Motor neuron (in vitro differentiated cells): ENCODE measurements around the gene RBPJL. TPM values are rescaled to one million over a fixed set of nuclear protein-coding genes. Genes with fewer than 3 reads are reported as not detected.

Experiments
- ATAC-seq, 8 experiments: fragments of 200-7000 bp; cut with Tn5 transposase; replicated peaks in 6 of 8; 2 replicates each; pipeline ENCODE4 v1.8.0; 2021; ENCODE audit warnings: mild to moderate bottlenecking in 8 of 8, moderate library complexity in 8 of 8
- H3K27ac ChIP-seq, 2 donors: fragments of 250-450 bp; sonication (Bioruptor Pico); 2 replicates each; pipeline ENCODE4 v1.9.0; 2021; ENCODE audit warnings: antibody characterized with exemption in 2 of 2, mild to moderate bottlenecking in 2 of 2, moderate library complexity in 1 of 2
- H3K4me1 ChIP-seq, 2 donors: fragments of 250-450 bp; sonication (Bioruptor Pico); replicated peaks in 1 of 2; 2 replicates each; pipeline ENCODE4 v1.6.1; 2021; ENCODE audit warnings: antibody characterized with exemption in 2 of 2, mild to moderate bottlenecking in 2 of 2, moderate library complexity in 1 of 2
- H3K4me3 ChIP-seq, 5 donors: fragments of 250-450 bp; sonication (Bioruptor Pico); 2 replicates each; pipeline ENCODE4 v1.9.0; 2021; ENCODE audit warnings: antibody characterized with exemption in 5 of 5, mild to moderate bottlenecking in 5 of 5, moderate library complexity in 4 of 5
- WGBS, 10 experiments: fragments of 450-650 bp; shearing (Covaris generic); methylation state at CpG; one replicate each; pipeline ENCODE4 v1.0.0; 2022; 5-methylcytosine and 5-hydroxymethylcytosine counted together
- in situ Hi-C, 9 experiments: fragments of 400-800 bp; cut with MboI; loops; one replicate each; pipeline ENCODE4 v1.15.0; 2021; ENCODE audit warnings: low sequenced_read_pairs in 9 of 9, low pct_unique_long_range_greater_than_20kb in 2 of 9; ENCODE audit not compliant: unreplicated experiment in 9 of 9
- total RNA-seq, 8 experiments: library from RNA; unstranded; fragments of 300-600 nt; gene quantifications; 2 replicates each; pipeline versions ENCODE4 v1.2.3 to v1.2.4, GENCODE V29; 2022

RBPJL gene
- total RNA-seq, 8 experiments from 2014 or later, result 0.62 TPM; not detected in 7

DNA sequence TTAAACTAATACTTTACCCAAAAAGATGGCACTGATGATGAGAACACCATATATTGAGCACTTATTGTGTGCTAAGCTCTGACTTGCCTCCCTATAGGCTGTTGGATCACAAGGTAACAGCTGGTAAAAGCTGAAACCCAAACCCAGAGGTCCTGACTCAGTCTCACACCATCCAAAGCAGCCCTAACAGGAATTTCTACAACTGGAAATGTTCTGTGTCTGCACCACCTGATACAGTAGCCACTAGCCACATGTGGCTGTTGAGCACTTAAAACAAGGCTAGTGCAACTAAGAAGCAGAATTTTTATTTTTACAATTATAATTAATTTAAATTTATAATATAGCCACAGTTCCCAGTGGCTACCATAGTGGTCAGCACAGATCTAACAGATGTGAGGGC lies 17.1 kb downstream of the RBPJL start:
- Histone ChIP-seq H3K4me1 (peaks cover 6 to 11% of the 10 kb centered on the region in 2 donors), H3K27ac (no peak overlapping the region), H3K4me3 (no peak overlapping the region)
- in situ Hi-C loops, result loop anchor here in 3 of 9 experiments (25.0 kb wide), 2 partner anchors 114 to 439 kb away; no protein-coding TSS in a partner anchor
- ATAC-seq, result peak in 3 of 8 experiments; percentile 6 to 10 (median 8)

DNA sequence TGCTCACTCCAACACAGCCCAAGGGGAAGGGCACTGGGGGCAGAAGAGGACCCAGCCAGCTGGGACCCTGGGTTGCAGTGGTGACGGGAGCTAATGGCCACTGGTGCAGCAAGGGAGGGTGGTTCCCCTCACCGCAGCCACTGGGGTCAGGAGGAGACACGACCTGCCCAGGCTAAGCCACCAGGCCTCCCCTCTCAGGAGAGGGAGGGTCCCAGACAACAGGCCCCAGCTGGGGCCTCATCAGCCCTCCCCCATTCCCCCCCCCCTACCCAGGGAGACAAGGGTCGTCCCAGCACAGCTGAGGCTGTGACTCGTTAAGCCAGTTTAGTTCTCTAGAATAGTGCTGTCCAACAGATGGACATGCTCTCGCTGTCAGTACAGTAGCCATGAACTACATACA lies 18.7 kb downstream of the RBPJL start:
- no peak overlapping the region for H3K4me3 ChIP-seq
- H3K27ac ChIP-seq, result peak overlapping the region in 1 of 2 donors; percentile 69
- in situ Hi-C loops, result no loop called here
- peak in 5 of 8 experiments; percentile 60 to 79 (median 73) for ATAC-seq
- 80% methylated on average over 2 of the region's 6 CpGs; no CpG with 5 or more reads in 9 of the 10 experiments for WGBS, 10 experiments
- H3K4me1 ChIP-seq, result peaks cover 6 to 11% of the 10 kb centered on the region in 2 donors

DNA sequence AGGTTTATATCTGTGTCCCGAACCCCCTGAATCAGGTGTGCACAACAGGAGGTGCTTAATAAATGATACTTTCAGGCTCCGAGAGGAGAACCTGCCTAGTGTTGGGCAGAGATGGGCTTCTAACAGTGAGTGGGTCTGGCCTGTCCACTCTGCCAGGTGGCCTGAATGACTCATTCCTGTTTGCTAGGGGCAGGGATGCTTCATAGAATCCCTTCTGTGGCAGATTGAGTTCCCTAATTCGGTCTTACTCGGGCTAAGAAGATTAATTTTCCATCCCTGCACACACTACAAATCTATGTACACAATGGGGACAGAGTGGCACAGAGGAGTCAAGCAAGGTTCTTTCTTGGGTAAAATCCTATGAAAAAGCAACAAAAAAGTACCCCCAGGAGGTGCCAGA lies 21.8 kb downstream of the RBPJL start:
- no peak overlapping the region for H3K27ac ChIP-seq
- ATAC-seq, result peak in 2 of 8 experiments; percentile 40 to 54
- WGBS, 10 experiments, result 60 to 100% (median 90%) methylated on average over 1 to 4 of the region's 4 CpGs; no CpG with 5 or more reads in 3 of the 10 experiments
- H3K4me3 ChIP-seq, result no peak overlapping the region
- in situ Hi-C loops, result no loop called here
- H3K4me1 ChIP-seq, result peaks cover 6 to 11% of the 10 kb centered on the region in 2 donors

DNA sequence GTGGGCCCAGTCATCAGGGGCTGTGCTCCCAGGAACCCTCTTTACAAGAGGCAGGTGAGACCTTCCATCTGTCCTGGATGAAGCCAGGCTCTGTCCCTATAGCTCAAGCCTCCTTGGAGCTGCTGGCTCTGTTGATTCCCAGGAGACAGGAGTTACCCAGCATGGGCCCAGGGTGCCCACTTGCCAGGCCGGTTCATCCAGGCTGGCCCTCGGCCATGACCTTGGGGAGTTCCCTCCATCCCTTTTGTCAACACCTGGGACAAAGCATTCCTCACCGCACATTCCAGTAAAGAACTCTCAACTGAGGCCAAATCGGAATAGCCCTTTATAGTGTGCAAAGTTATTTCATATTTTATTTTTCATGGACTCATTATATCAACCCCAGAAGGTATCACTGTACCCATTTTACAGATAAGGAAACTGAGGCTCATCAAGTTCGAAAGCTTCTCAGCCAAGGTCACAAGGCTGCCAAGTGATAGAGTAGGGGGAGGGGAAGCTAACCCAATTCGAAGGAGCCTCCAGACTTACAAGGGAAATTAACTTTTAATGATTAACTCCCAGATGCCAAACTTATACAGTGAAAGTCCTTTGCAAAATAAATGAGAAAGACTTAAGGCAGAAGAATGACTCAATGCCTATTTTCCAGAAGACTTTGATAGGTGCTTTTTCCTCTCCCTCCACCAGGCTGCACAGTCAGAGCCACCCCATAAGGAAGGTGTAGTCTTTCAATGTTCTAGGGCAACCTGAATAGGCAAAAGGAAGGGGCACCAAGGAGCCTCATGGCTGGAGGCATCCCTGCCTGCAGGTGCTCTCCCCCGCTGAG lies 23.1 kb downstream of the RBPJL start:
- ATAC-seq, result no peak
- H3K27ac ChIP-seq, result no peak overlapping the region
- in situ Hi-C loops, result no loop called here
- H3K4me3 ChIP-seq, result no peak overlapping the region
- peaks cover 6 to 11% of the 10 kb centered on the region in 2 donors for H3K4me1 ChIP-seq
- WGBS, 10 experiments, result 64 to 100% (median 77%) methylated on average over 1 to 6 of the region's 7 CpGs

DNA sequence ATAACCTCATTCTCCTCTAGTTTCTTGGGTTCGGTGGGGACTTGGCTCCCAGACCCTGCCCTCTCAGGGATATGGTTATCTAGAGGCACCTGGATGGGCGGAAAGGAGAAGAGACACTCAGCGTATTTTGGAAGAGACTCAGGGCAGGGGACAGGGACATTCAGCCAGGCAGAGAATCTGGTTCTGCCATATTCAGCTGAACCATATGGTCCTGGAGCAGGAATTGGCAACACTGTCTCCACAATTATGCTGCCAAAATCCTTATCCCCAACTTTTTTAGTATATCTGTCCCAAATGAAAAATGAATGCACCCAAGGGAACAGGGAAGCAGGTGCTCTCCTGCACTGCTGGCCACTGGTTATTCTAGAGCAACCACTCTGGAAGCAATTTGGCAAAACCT lies 23.8 kb downstream of the RBPJL start:
- in situ Hi-C loops, result no loop called here
- H3K4me3 ChIP-seq, result no peak overlapping the region
- no peak for ATAC-seq
- peaks cover 4 to 5% of the 10 kb centered on the region in 2 donors for H3K4me1 ChIP-seq
- WGBS, 10 experiments, result 83 to 100% (median 88%) methylated on average over 1 to 2 of the region's 3 CpGs; no CpG with 5 or more reads in 3 of the 10 experiments
- H3K27ac ChIP-seq, result no peak overlapping the region

DNA sequence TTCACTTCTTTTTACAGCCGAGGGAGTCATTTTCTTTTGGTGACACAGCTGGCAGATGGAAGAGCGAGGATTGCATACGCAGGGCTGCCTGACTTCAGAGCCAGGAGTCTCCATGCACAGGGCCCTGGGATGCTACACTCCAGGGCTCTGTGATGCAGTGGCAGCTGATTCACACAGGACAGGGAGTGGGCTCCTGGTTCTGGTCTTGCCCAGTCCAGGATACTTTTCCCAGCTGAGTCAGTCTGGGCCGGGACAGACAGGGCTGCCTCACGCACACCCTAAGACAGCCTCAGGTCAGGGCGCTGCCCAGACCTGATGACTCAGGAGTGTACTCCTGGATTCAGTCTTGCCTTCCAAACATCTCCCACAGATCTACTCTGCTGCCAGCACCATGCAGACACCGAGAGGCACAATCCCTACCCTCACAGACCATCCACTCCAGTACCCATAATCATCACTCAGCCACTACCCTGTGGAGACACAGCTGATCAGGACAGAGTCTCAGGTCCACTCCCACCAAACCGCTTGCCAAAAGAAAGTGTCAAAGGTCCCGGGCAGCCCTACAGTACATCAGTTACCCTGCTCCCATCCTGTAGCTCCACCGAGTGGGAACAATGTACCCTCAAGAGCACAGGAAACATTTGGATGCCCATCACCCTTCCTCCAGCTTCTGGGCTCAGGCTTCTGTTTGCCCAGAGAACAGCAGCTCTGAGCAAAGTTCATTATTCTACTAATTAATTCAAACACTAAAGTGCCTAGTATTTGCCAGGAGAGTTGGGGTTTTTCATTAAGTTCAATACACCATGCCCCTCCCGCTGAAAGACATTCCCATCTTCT lies 30.1 kb downstream of the RBPJL start:
- Histone ChIP-seq H3K27ac (no peak overlapping the region), H3K4me3 (no peak overlapping the region), H3K4me1 (peaks cover under 1 to 11% of the 10 kb centered on the region in 2 donors)
- in situ Hi-C loops, result no loop called here
- 10 to 100% (median 58%) methylated on average over 2 to 3 of the region's 11 CpGs; no CpG with 5 or more reads in 5 of the 10 experiments for WGBS, 10 experiments
- ATAC-seq, result peak; percentile 74 to 95 (median 83)

DNA sequence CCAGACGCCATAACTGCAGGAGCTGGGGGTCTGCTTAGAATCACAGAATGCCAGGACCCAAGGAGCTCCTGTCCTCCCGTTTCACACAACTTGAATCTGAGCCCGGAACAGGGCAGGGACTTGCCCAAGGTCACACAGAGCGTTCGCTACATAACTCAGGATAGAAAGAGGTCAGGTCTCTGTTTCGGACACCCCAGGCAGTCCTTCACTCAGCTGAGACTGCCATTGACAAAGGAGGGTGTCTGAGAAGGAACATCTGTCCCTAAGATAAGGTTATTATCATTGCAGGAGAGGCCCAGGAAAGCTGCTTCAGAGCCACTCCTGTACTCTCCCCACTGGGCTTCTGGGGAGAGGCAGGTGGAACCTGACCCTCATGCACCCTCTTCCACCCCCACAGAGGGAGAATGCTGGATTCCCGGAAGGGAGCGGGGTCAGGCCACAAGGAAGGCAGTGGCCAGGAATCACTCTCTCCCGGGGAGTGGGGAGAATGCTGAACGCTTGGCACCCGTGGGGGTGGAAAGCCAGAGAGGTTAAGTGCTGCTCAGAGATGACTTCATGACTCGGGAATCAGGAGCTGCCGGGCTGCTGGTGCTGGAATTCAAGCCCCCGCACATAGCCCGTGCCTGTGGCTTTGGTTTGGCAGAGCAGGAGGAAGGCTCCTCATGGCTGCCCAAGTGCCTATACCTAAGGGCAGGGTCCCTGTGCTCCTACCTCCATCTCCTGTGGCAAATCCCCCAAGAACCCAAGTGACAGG lies 30.9 kb downstream of the RBPJL start:
- no peak overlapping the region for H3K4me3 ChIP-seq
- H3K27ac ChIP-seq, result no peak overlapping the region
- WGBS, 10 experiments, result 19 to 77% (median 60%) methylated on average over 2 to 12 of the region's 15 CpGs; no CpG with 5 or more reads in 4 of the 10 experiments
- peaks cover 8 to 19% of the 10 kb centered on the region in 2 donors for H3K4me1 ChIP-seq
- ATAC-seq, result peak in 5 of 8 experiments; percentile 3 to 41 (median 12)
- in situ Hi-C loops, result no loop called here

DNA sequence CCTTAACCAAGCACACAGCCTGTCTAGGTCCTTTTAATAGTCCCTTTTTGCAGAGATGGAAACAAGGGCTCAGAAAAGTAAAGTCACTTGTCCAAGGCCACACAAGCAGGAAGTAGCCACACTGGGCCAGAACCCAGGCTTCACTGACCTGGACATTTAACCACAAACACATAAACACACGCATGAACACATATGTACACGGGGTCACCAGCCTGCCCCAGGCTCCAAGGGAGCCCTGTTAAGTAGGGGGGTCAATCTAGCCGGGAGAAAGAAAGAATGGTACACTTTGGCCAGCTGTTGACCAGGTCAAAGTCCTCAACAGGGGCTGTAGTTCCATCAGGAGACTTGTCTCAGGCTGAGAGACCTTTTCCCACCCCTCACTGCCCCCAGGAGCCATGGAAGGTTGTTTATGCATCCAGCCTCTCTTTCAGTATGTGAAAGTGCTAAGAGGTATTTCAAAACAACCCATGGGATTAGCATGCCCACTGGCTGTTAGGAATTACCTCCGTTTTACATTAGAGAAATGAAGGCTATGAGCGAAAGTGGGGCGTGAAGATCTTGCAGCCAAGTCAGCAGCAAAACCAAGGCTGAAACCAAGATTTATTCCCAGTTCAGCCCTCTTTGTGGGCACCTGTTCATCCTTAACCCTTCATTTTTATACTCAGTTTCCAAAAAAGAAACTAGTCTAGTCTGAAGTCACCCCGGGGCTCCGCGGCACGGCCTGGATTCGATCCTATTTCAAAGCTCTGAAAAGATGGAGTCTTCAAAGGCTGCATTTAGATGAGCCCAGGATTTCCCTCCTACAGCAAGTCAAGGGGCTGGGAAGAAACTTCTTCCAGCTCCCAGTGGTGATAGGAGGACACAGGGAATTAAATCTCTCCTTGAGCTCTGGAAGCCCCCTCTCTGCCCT lies 31.7 kb downstream of the RBPJL start:
- peaks cover 12 to 27% of the 10 kb centered on the region in 2 donors for H3K4me1 ChIP-seq
- no peak overlapping the region for H3K4me3 ChIP-seq
- in situ Hi-C loops, result no loop called here
- WGBS, 10 experiments, result 33 to 95% (median 83%) methylated on average over 1 to 10 of the region's 11 CpGs; no CpG with 5 or more reads in 1 of the 10 experiments
- H3K27ac ChIP-seq, result no peak overlapping the region
- peak in 1 of 8 experiments; percentile 3 for ATAC-seq

DNA sequence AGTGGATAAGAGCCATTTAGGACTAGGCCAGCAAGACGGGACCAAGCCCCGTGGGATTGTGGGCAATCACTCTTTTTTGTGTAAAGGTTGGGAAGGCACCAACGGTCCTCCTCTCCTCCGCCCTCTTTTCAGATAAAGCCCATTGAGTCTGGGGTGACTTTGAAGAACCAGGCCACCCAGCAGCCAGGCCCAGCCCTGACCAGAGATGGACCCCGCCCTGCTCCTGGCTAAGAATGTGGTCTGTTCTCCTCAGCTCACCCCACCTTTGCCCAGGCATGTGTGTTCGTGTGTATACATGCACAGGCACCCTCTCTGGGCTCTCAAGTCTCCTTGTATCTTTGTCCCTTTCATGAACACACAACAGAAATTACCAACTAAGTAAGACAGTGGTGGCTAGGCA lies 32.4 kb downstream of the RBPJL start:
- H3K4me3 ChIP-seq, result no peak overlapping the region
- WGBS, 10 experiments, result 61 to 93% (median 85%) methylated on average over 1 to 3 of the region's 6 CpGs; no CpG with 5 or more reads in 6 of the 10 experiments
- no peak for ATAC-seq
- H3K4me1 ChIP-seq, result peaks cover 12 to 29% of the 10 kb centered on the region in 2 donors
- in situ Hi-C loops, result no loop called here
- no peak overlapping the region for H3K27ac ChIP-seq

DNA sequence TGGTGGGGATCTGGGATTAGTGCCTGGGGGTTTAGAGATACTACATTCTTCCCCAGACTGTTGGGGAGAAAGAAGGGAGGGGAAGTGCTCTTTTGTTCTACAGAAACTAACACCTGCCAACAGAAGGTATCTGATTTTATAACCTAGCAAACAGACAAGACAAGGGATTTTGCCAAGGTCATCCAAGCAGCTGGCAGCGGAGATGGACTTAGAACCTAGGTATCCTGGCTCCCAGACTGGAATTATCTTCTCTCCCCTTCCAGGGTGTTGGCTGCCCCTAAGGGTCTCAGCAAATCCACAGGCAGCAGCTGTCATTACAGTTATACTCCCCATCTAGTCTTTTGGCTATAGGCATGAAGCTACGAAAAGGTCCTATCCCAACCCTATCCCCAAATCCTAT lies 33.2 kb downstream of the RBPJL start:
- ATAC-seq, result no peak
- no peak overlapping the region for H3K4me3 ChIP-seq
- in situ Hi-C loops, result no loop called here
- H3K4me1 ChIP-seq, result peaks cover 12 to 29% of the 10 kb centered on the region in 2 donors
- H3K27ac ChIP-seq, result no peak overlapping the region
- 100% methylated on average over 1 of the region's 2 CpGs; no CpG with 5 or more reads in 6 of the 10 experiments for WGBS, 10 experiments

DNA sequence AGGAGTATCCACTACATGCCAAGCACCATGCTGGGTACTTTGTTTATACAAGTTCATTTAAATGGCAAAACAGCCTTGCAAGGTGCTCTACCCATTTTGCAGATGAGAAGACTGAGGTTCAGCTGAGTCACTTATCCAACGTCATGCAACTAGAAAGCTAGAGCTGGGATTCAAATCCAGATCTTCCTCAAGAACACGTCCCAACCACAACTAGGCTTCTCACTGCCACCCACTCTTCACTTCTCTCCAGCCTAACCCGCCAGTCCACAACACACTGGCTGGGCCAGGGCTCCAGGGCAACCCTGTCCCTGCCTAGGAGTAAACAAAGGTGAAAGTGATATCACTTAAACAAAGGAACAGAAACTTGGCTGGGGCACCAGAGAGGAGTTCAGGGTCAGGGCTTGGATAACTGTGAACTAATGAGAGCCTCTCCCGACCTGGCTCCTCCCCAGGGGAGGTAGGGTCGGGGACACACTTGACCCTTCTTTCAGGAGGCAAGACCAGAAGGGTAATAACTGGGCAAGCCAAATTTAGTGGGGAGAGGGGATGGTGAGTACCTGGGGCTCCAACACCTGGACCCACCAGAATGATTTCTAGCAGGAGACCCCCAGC lies 33.7 kb downstream of the RBPJL start:
- in situ Hi-C loops, result no loop called here

More for the DNA sequence above, 33.7 kb downstream of the RBPJL start:
- Histone ChIP-seq H3K4me1 (peaks cover 12 to 29% of the 10 kb centered on the region in 2 donors), H3K4me3 (no peak overlapping the region), H3K27ac (no peak overlapping the region)
- no peak for ATAC-seq
- 70 to 100% (median 73%) methylated on average over 2 to 4 of the region's 5 CpGs; no CpG with 5 or more reads in 4 of the 10 experiments for WGBS, 10 experiments
